Muscle of leg (tissue), 11 donors: ENCODE results near the gene CALCOCO1. TPM values are rescaled to one million over a fixed set of nuclear protein-coding genes. Genes with fewer than 3 reads are reported as not detected.

Experiments used
- DNase-seq: peaks from one replicate; pipeline ENCODE4 v3.0.0; 2013
- H3K27ac ChIP-seq: one replicate; pipeline ENCODE4 v1.5.1; 2013; ENCODE audit warnings: mild to moderate bottlenecking, low read length, control low read depth
- H3K27me3 ChIP-seq: one replicate; pipeline ENCODE4 v1.6.1; 2013; ENCODE audit warnings: low read length; ENCODE audit not compliant: control insufficient read depth, insufficient read depth
- H3K36me3 ChIP-seq: one replicate; pipeline ENCODE4 v1.6.1; 2013; ENCODE audit warnings: low read length; ENCODE audit not compliant: control insufficient read depth, insufficient read depth
- H3K4me1 ChIP-seq: one replicate; pipeline ENCODE4 v1.6.1; 2013; ENCODE audit warnings: low read length; ENCODE audit not compliant: control insufficient read depth, insufficient read depth
- H3K4me3 ChIP-seq: one replicate; pipeline ENCODE4 v1.5.1; 2013; ENCODE audit warnings: low read length, control low read depth
- H3K9me3 ChIP-seq: replicated peaks from 2 replicates; pipeline ENCODE4 v1.6.1; 2013; ENCODE audit warnings: low read depth, low read length; ENCODE audit not compliant: control insufficient read depth
- WGBS: methylation state at CpG from one replicate; pipeline ENCODE4 v1.1.5; 2013; ENCODE audit warnings: missing lambda C conversion rate; ENCODE audit not compliant: insufficient coverage; 5-methylcytosine and 5-hydroxymethylcytosine counted together
- polyA plus RNA-seq, 8 donors: library from polyadenylated mRNA; unstranded; fragments of 120-200 nt; gene quantifications; one replicate each; pipeline versions ENCODE4 v1.2.1 to v1.2.3, GENCODE V29; 2013; ENCODE audit warnings: inconsistent platforms in 1 of 8, low replicate concordance in 1 of 8; ENCODE audit not compliant: insufficient read length in 8 of 8, insufficient read depth in 1 of 8
- total RNA-seq: library from RNA; stranded (reverse); fragments of 120-200 nt; gene quantifications from one replicate; pipeline ENCODE4 v1.2.4, GENCODE V29; 2013

The CALCOCO1 gene
- total and polyA plus RNA-seq, 9 donors: 65.9 to 96.6 (median 77.5) TPM

GRCh38 chr12:53744130-53744441 lies 16.8 kb upstream of the CALCOCO1 start:
- Histone ChIP-seq H3K4me1 (peaks cover 19% of the 10 kb centered on the region), H3K27me3 (peaks cover 75% of the 10 kb centered on the region), H3K36me3 (no peaks in the 10 kb centered on the region), H3K4me3 (no peak overlapping the region), H3K9me3 (no peaks in the 10 kb centered on the region), H3K27ac (no peak overlapping the region)
- WGBS: 92% methylated on average over 1 of the region's 1 CpG
- no peak for DNase-seq

GRCh38 chr12:53743266-53744129 lies 16.2 kb upstream of the CALCOCO1 start:
- WGBS: 29% methylated on average over 8 of the region's 16 CpGs
- no peak overlapping the region for H3K27ac ChIP-seq
- no peak overlapping the region for H3K4me3 ChIP-seq
- peaks cover 20% of the 10 kb centered on the region for H3K4me1 ChIP-seq
- peaks cover 76% of the 10 kb centered on the region for H3K27me3 ChIP-seq
- peak; percentile 73 for DNase-seq
- H3K36me3 ChIP-seq: no peaks in the 10 kb centered on the region
- no peaks in the 10 kb centered on the region for H3K9me3 ChIP-seq

- H3K4me3 ChIP-seq: no peak overlapping the region
- no peak for DNase-seq
- peaks cover 77% of the 10 kb centered on the region for H3K27me3 ChIP-seq
- H3K27ac ChIP-seq: no peak overlapping the region
- peaks cover 27% of the 10 kb centered on the region for H3K4me1 ChIP-seq
- 65% methylated on average over 2 of the region's 3 CpGs for WGBS
- H3K36me3 ChIP-seq: no peaks in the 10 kb centered on the region
- H3K9me3 ChIP-seq: no peaks in the 10 kb centered on the region
These were observed 12.9 kb upstream of the CALCOCO1 start for GRCh38 chr12:53740130-53740491.

- Histone ChIP-seq H3K27me3 (peaks cover 76% of the 10 kb centered on the region), H3K27ac (no peak overlapping the region), H3K4me3 (peak overlapping the region; percentile 17), H3K4me1 (peaks cover 27% of the 10 kb centered on the region), H3K9me3 (no peaks in the 10 kb centered on the region), H3K36me3 (no peaks in the 10 kb centered on the region)
- WGBS: 3% methylated on average over 17 of the region's 50 CpGs
- DNase-seq: no peak
These were observed 12.2 kb upstream of the CALCOCO1 start for GRCh38 chr12:53739214-53740129.

- Histone ChIP-seq H3K27me3 (peaks cover 74% of the 10 kb centered on the region), H3K9me3 (no peaks in the 10 kb centered on the region), H3K4me1 (peaks cover 27% of the 10 kb centered on the region), H3K36me3 (no peaks in the 10 kb centered on the region), H3K4me3 (no peak overlapping the region), H3K27ac (no peak overlapping the region)
- no peak for DNase-seq
- 8% methylated on average over 17 of the region's 32 CpGs for WGBS
These were observed 11.4 kb upstream of the CALCOCO1 start for GRCh38 chr12:53738406-53739213.

GRCh38 chr12:53737951-53738405 lies 10.7 kb upstream of the CALCOCO1 start:
- DNase-seq: no peak
- WGBS: 24% methylated on average over 12 of the region's 14 CpGs
- no peak overlapping the region for H3K27ac ChIP-seq
- H3K4me3 ChIP-seq: no peak overlapping the region
- no peaks in the 10 kb centered on the region for H3K9me3 ChIP-seq
- H3K4me1 ChIP-seq: peaks cover 22% of the 10 kb centered on the region
- no peaks in the 10 kb centered on the region for H3K36me3 ChIP-seq
- peaks cover 69% of the 10 kb centered on the region for H3K27me3 ChIP-seq

GRCh38 chr12:53737093-53737808 lies 10.0 kb upstream of the CALCOCO1 start:
- Histone ChIP-seq H3K36me3 (no peaks in the 10 kb centered on the region), H3K27ac (no peak overlapping the region), H3K4me3 (no peak overlapping the region), H3K9me3 (no peaks in the 10 kb centered on the region), H3K27me3 (peaks cover 63% of the 10 kb centered on the region), H3K4me1 (peaks cover 22% of the 10 kb centered on the region)
- DNase-seq: no peak
- WGBS: 60% methylated on average over 6 of the region's 14 CpGs

GRCh38 chr12:53736592-53736991 lies 9.3 kb upstream of the CALCOCO1 start:
- no peak overlapping the region for H3K27ac ChIP-seq
- H3K27me3 ChIP-seq: peaks cover 63% of the 10 kb centered on the region
- no peak overlapping the region for H3K4me3 ChIP-seq
- DNase-seq: no peak
- no peaks in the 10 kb centered on the region for H3K36me3 ChIP-seq
- no peaks in the 10 kb centered on the region for H3K9me3 ChIP-seq
- 84% methylated on average over 4 of the region's 6 CpGs for WGBS
- peaks cover 22% of the 10 kb centered on the region for H3K4me1 ChIP-seq

GRCh38 chr12:53735556-53735955 lies 8.3 kb upstream of the CALCOCO1 start:
- DNase-seq: peak; percentile 73
- Histone ChIP-seq H3K36me3 (no peaks in the 10 kb centered on the region), H3K4me3 (no peak overlapping the region), H3K27me3 (peaks cover 58% of the 10 kb centered on the region), H3K9me3 (no peaks in the 10 kb centered on the region), H3K27ac (no peak overlapping the region), H3K4me1 (peaks cover 22% of the 10 kb centered on the region)
- 100% methylated on average over 1 of the region's 2 CpGs for WGBS
